ENCODE measurements around the gene DOCK10. TPM values are rescaled to one million over a fixed set of nuclear protein-coding genes. Genes with fewer than 3 reads are reported as not detected.

The DOCK10 gene
- polyA plus RNA-seq, 1 donor (not counting 4 experiments of a cell fraction or from before 2014, with no cell fraction given) = 2.5 TPM

- Histone ChIP-seq H3K27ac (ENCODE audit: control insufficient read depth, insufficient read depth, low read length) (no peak overlapping the region), H3K36me3 (ENCODE audit: control insufficient read depth in 2 of 2, extremely low read depth in 1 of 2, insufficient read depth in 2 of 2, low read length in 2 of 2) (no peaks in the 10 kb centered on the region), H3K9me1 (ENCODE audit: control insufficient read depth, extremely low read depth, insufficient read depth, low read length) (no peaks in the 10 kb centered on the region), H3K9me3 (ENCODE audit: control insufficient read depth, low read depth, low read length) (no peaks in the 10 kb centered on the region), H3K9ac (ENCODE audit: control insufficient read depth, extremely low read depth, insufficient read depth, low read length) (no peak overlapping the region), H2AFZ (ENCODE audit: control insufficient read depth, low read length) (no peak overlapping the region), H3K4me2 (ENCODE audit: control insufficient read depth, extremely low read depth, insufficient read depth, low read depth, low read length) (no peak overlapping the region), H3K79me2 (ENCODE audit: control insufficient read depth, insufficient read depth, low read length) (no peaks in the 10 kb centered on the region), H4K20me1 (ENCODE audit: control insufficient read depth, extremely low read depth, insufficient read depth, low read length) (no peaks in the 10 kb centered on the region), H3K4me1 (ENCODE audit: control insufficient read depth, extremely low read depth, insufficient read depth, low read length) (peaks cover 13% of the 10 kb centered on the region), H3K4me3 (ENCODE audit: control insufficient read depth in 2 of 3, extremely low read depth in 1 of 3, insufficient read depth in 2 of 3, low read depth in 1 of 3, low read length in 3 of 3) (no peak overlapping the region), H3K27me3 (ENCODE audit: control insufficient read depth, extremely low read depth, insufficient read depth, low read length) (no peaks in the 10 kb centered on the region)
- FAIRE-seq (no peak), DNase-seq (ENCODE audit: low read depth, low spot score) (no peak)
- TF ChIP-seq CTCF (optimal IDR thresholded peaks at IDR 0.05 in 1 of 3, IDR thresholded peaks at IDR 0.05 in 1 of 3, conservative IDR thresholded peaks at IDR 0.05 in 1 of 3; ENCODE audit: extremely low read depth in 1 of 3, insufficient read depth in 2 of 3, low read length in 3 of 3) (no peak), EZH2 (IDR thresholded peaks at IDR 0.05; ENCODE audit: low read length) (no peak)
- dilution Hi-C loops (cut with MboI; ENCODE audit: extremely low pct_ligation_motif_present, low sequenced_read_pairs) = no loop called here
Measured at GRCh38 chr2:224969095-224969494, 73.2 kb downstream of the DOCK10 start.

- H3K27ac ChIP-seq (ENCODE audit: control insufficient read depth, insufficient read depth, low read length) = no peak overlapping the region
- H3K79me2 ChIP-seq (ENCODE audit: control insufficient read depth, insufficient read depth, low read length) = no peaks in the 10 kb centered on the region
- H3K4me2 ChIP-seq (ENCODE audit: control insufficient read depth, extremely low read depth, insufficient read depth, low read depth, low read length) = no peak overlapping the region
- H3K9me1 ChIP-seq (ENCODE audit: control insufficient read depth, extremely low read depth, insufficient read depth, low read length) = no peaks in the 10 kb centered on the region
- no peaks in the 10 kb centered on the region for H3K27me3 ChIP-seq (ENCODE audit: control insufficient read depth, extremely low read depth, insufficient read depth, low read length)
- FAIRE-seq = no peak
- H3K4me1 ChIP-seq (ENCODE audit: control insufficient read depth, extremely low read depth, insufficient read depth, low read length) = peaks cover 9% of the 10 kb centered on the region
- dilution Hi-C loops (cut with MboI; ENCODE audit: extremely low pct_ligation_motif_present, low sequenced_read_pairs) = no loop called here
- no peaks in the 10 kb centered on the region for H3K9me3 ChIP-seq (ENCODE audit: control insufficient read depth, low read depth, low read length)
- TF ChIP-seq CTCF (optimal IDR thresholded peaks at IDR 0.05 in 1 of 3, IDR thresholded peaks at IDR 0.05 in 1 of 3, conservative IDR thresholded peaks at IDR 0.05 in 1 of 3; ENCODE audit: extremely low read depth in 1 of 3, insufficient read depth in 2 of 3, low read length in 3 of 3) (no peak), EZH2 (IDR thresholded peaks at IDR 0.05; ENCODE audit: low read length) (no peak)
- no peaks in the 10 kb centered on the region for H3K36me3 ChIP-seq (ENCODE audit: control insufficient read depth in 2 of 2, extremely low read depth in 1 of 2, insufficient read depth in 2 of 2, low read length in 2 of 2)
- H4K20me1 ChIP-seq (ENCODE audit: control insufficient read depth, extremely low read depth, insufficient read depth, low read length) = no peaks in the 10 kb centered on the region
- H3K4me3 ChIP-seq (ENCODE audit: control insufficient read depth in 2 of 3, extremely low read depth in 1 of 3, insufficient read depth in 2 of 3, low read depth in 1 of 3, low read length in 3 of 3) = no peak overlapping the region
- no peak overlapping the region for H2AFZ ChIP-seq (ENCODE audit: control insufficient read depth, low read length)
- no peak for DNase-seq (ENCODE audit: low read depth, low spot score)
- no peak overlapping the region for H3K9ac ChIP-seq (ENCODE audit: control insufficient read depth, extremely low read depth, insufficient read depth, low read length)
Measured at GRCh38 chr2:224968051-224968450, 74.2 kb downstream of the DOCK10 start.
